Measurements from ENCODE around the gene POPDC3. TPM values are rescaled to one million over a fixed set of nuclear protein-coding genes. Genes with fewer than 3 reads are reported as not detected.

POPDC3 gene
- total RNA-seq, 4 donors from 2014 or later, result 0.38 TPM; not detected in 3

- Histone ChIP-seq H3K27ac (peak overlapping the region; percentile 67 to 86 (median 77)), H3K36me3 (no peaks in the 10 kb centered on the region), H3K4me3 (peak overlapping the region; percentile 60 to 89 (median 84)), H3K9me3 (no peaks in the 10 kb centered on the region), H3K27me3 (peaks cover 0 to 32% (median 2%) of the 10 kb centered on the region in 4 donors), H3K4me1 (peaks cover 0 to 22% (median 6%) of the 10 kb centered on the region in 3 donors)
- DNase-seq, result no peak
- TF ChIP-seq CTCF (IDR thresholded peaks at IDR 0.05) (no peak), POLR2A (IDR thresholded peaks at IDR 0.05) (no peak)
- intact Hi-C loops (cut with DNase I), result no loop called here
- WGBS, 2 donors, result 1 to 2% methylated on average over 21 to 30 of the region's 32 CpGs
Observed at GRCh38 chr6:105137388-105137787, 42.4 kb downstream of the POPDC3 start.

GRCh38 chr6:105136431-105137350 is 43.1 kb downstream of the POPDC3 start:
- TF ChIP-seq CTCF (IDR thresholded peaks at IDR 0.05) (peak in 2 of 6 experiments; percentile 9 to 30), POLR2A (IDR thresholded peaks at IDR 0.05) (no peak)
- intact Hi-C loops (cut with DNase I), result no loop called here
- Histone ChIP-seq H3K27me3 (peaks cover 0 to 32% (median 2%) of the 10 kb centered on the region in 4 donors), H3K9me3 (no peaks in the 10 kb centered on the region), H3K36me3 (no peaks in the 10 kb centered on the region), H3K4me1 (peaks cover 0 to 22% (median 6%) of the 10 kb centered on the region in 3 donors), H3K27ac (peak overlapping the region; percentile 67 to 86 (median 77)), H3K4me3 (peak overlapping the region; percentile 60 to 89 (median 84))
- WGBS, 2 donors, result 0% methylated on average over 3 of the region's 122 CpGs; no CpG with 5 or more reads in 1 of the 2 donors
- no peak for DNase-seq

- 26 to 31% methylated on average over 8 of the region's 24 CpGs for WGBS, 2 donors
- Histone ChIP-seq H3K36me3 (no peaks in the 10 kb centered on the region), H3K9me3 (no peaks in the 10 kb centered on the region), H3K4me1 (peaks cover 0 to 22% (median 6%) of the 10 kb centered on the region in 3 donors), H3K27ac (peak overlapping the region; percentile 59 to 86 (median 77)), H3K4me3 (peak overlapping the region; percentile 60 to 89 (median 84)), H3K27me3 (peaks cover 0 to 32% (median 2%) of the 10 kb centered on the region in 4 donors)
- TF ChIP-seq POLR2A (IDR thresholded peaks at IDR 0.05), result no peak
- TF ChIP-seq CTCF (IDR thresholded peaks at IDR 0.05), result no peak
- DNase-seq, result no peak
- intact Hi-C loops (cut with DNase I), result no loop called here
Observed at GRCh38 chr6:105135907-105136430, 43.8 kb downstream of the POPDC3 start.

GRCh38 chr6:105135056-105135455 is 44.8 kb downstream of the POPDC3 start:
- Histone ChIP-seq H3K27me3 (peaks cover 0 to 32% (median 2%) of the 10 kb centered on the region in 4 donors), H3K4me1 (peaks cover 0 to 22% (median 6%) of the 10 kb centered on the region in 3 donors), H3K36me3 (no peaks in the 10 kb centered on the region), H3K9me3 (no peaks in the 10 kb centered on the region), H3K27ac (no peak overlapping the region), H3K4me3 (peak overlapping the region in 1 of 4 donors; percentile 20)
- no peak for DNase-seq
- TF ChIP-seq CTCF (IDR thresholded peaks at IDR 0.05) (peak in 1 of 6 experiments; percentile 14), POLR2A (IDR thresholded peaks at IDR 0.05) (no peak)
- WGBS, 2 donors, result 69 to 87% methylated on average over 4 of the region's 4 CpGs
- intact Hi-C loops (cut with DNase I), result no loop called here

GRCh38 chr6:105122717-105123116 is 57.1 kb downstream of the POPDC3 start:
- Histone ChIP-seq H3K4me1 (no peaks in the 10 kb centered on the region), H3K4me3 (no peak overlapping the region), H3K27ac (no peak overlapping the region), H3K36me3 (peaks cover 0 to under 1% (median 0%) of the 10 kb centered on the region in 3 donors), H3K9me3 (no peaks in the 10 kb centered on the region), H3K27me3 (no peaks in the 10 kb centered on the region)
- WGBS, 2 donors, result 64 to 75% methylated on average over 6 of the region's 6 CpGs
- DNase-seq, result no peak
- TF ChIP-seq POLR2A (IDR thresholded peaks at IDR 0.05) (no peak), CTCF (IDR thresholded peaks at IDR 0.05) (no peak)
- intact Hi-C loops (cut with DNase I), result no loop called here

Measured in esophagus squamous epithelium (tissue), 5 donors.